Retinal pigment epithelial cell (primary cell): ENCODE measurements around the gene PIP4K2B.

Source experiments
- DNase-seq: peaks from one replicate; pipeline ENCODE4 v3.0.0-alpha.2; 2010; ENCODE audit warnings: low read depth
- H3K4me3 ChIP-seq: 2 replicates; pipeline ENCODE4 v1.5.1; 2011; ENCODE audit warnings: mild to moderate bottlenecking, low read length, control low read depth, moderate library complexity
- TF ChIP-seq, protein P1 (sequence below): conservative IDR thresholded peaks from 2 replicates; pipeline ENCODE4 v1.5.1; 2011; ENCODE audit warnings: low read depth, low read length, control low read depth, inconsistent platforms

The PIP4K2B gene

DNA sequence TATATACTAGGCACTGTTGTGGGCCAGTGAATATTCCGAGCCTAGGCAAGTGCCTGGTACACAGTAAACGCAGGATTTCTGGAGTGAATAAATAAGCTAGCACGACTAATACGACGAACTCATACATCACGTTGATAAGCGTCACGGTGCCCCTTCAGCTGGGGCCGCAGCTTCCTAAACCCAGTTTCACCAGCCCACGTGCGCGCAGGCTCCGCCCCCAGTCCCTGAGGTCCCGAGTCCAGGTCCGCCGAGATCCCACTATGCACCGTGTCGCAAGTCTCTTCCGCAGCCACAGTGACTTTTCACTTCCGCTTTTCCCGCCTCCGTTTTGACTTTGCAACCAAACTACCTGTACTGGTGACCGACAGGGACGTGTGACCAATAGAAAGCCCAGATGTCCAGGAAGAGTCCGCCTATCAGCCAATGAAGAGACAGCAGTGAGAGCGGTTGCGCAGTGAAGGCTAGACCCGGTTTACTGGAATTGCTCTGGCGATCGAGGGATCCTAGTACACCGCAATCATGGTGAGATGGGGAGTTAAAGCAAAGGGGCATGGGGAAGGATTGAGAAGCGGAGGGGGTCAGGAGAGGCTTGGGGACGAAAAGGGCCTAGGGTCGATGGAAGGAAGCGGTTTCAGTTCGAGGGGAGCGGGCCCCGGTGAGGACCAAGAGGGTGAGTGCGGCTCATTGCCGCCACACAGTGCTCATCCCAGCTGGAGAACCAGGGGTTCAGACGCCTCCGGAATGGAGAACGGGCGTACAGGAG is 46.9 kb downstream of the PIP4K2B start, which contains the start of gene PSMB3:
PSMB3 (plus strand) TSS at position 434 of the 763 bp plus-strand sequence; CDS start at position 520, 86 bp downstream.
- peak within 1 kb of the TSS; percentile 84 for H3K4me3 ChIP-seq
- TF ChIP-seq, protein P1, sequence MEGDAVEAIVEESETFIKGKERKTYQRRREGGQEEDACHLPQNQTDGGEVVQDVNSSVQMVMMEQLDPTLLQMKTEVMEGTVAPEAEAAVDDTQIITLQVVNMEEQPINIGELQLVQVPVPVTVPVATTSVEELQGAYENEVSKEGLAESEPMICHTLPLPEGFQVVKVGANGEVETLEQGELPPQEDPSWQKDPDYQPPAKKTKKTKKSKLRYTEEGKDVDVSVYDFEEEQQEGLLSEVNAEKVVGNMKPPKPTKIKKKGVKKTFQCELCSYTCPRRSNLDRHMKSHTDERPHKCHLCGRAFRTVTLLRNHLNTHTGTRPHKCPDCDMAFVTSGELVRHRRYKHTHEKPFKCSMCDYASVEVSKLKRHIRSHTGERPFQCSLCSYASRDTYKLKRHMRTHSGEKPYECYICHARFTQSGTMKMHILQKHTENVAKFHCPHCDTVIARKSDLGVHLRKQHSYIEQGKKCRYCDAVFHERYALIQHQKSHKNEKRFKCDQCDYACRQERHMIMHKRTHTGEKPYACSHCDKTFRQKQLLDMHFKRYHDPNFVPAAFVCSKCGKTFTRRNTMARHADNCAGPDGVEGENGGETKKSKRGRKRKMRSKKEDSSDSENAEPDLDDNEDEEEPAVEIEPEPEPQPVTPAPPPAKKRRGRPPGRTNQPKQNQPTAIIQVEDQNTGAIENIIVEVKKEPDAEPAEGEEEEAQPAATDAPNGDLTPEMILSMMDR: no peak
- DNase-seq: peak; percentile 99

DNA sequence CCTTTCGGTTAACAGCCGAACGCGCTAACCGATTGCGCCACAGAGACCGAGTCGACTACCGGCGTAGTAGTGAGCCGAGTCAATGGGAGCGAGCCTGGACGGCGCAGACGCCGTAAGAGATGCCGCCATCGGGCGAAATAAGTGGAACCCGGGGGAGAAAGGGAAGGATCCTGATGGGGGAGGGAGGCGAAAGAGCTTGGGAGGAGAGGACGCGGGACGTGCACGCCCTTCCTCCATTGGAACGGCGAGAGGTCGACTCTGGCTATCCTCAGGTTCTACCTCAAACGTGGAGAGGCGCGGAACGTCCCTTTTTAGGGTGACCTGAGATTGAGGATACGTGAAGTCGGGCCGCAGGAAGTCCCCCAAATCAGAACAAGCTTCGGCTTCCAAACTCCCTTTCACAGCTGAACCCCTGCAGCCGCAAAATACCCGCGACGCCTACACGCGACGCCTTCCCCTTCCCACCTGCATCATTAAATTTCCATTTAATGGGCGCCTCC is 47.5 kb downstream of the PIP4K2B start:
- no peak for DNase-seq
- peak overlapping the region; percentile 84 for H3K4me3 ChIP-seq
- TF ChIP-seq, protein P1: no peak

DNA sequence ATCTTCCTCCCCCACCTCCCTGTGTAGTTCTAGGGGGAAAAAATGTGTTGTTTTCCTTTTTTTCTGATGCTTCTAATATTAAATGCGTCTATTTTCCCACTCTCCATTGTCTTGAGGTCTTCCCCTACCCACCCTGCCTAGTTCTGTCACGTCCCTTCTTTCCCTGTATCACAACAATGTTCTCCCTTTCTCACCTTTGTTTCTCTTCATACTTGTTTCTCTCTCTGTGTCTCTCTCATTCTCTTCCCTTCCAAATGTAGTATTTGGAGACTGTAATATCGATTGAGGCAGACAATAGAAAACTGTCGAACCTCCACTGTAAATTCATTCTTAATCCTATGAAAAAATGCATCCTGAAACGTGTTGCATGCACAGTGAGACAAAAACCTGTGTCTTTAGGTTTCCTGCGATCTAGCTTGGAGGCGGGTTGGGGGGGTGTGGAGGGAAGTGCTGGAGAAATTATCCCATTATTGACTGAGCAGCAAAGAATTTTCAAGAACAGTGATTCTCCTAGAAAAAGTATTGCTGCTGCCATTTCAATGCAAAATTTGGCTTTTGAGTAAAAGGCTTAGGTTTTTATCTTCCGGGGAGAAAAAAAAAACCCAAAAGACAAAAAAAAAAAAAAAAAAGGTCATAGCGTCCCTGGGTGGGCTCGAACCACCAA is 48.1 kb downstream of the PIP4K2B start:
- H3K4me3 ChIP-seq: peak overlapping the region; percentile 84
- TF ChIP-seq, protein P1: no peak
- DNase-seq: no peak

DNA sequence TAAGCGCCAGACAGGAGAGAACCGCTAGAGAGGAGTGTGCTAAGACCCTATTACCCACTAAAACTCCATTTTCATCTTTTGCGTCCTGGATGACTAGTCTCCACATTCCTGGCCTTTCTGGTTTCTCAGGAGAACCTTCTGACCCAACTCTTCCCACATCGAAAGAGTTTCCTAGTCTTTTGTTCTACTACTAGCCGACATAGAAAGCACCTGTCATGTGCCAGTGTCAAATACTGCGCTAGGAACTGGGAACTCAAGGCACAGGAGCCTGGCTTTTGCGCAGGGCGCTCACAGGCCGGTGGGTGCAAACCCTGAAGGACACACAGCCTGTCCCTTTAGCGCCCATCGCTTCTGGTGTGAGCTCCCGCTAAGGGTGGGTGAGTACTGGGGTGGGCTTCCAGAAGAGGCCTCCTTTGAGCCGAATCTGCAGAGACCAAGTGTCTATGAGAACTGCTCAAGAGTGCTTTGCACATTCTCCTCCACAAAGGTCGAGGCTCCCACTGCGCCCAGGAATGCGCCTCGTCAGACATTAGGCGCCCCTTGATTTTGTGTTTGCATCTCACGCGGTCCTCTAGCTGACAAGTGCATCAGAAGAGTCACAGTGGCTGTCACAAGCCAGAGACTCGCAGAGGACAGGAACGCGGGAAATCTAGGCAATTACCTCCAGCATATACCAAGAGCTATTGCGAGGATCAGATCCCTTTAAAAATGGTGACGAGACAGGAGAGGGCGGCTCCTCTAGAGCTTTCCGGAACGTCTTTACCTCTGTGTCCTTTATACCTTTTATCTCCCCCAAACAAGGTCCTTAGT is 48.8 kb downstream of the PIP4K2B start:
- no peak for DNase-seq
- H3K4me3 ChIP-seq: peak overlapping the region; percentile 84
- TF ChIP-seq, protein P1: no peak

DNA sequence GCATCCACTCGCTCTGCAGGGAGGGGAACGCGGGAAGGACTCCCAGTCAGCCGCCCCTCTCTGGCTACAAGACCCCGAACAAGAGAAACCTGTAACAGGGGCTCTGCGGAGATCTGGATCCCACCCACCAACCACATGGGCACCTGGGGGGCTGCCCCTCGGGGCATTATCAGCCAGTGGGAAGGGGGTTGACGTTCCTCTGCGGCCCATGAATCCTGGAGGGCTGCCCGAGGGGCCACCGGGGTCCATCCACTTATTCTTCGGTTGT is 49.4 kb downstream of the PIP4K2B start:
- TF ChIP-seq, protein P1: no peak
- no peak for DNase-seq
- H3K4me3 ChIP-seq: peak overlapping the region; percentile 84

DNA sequence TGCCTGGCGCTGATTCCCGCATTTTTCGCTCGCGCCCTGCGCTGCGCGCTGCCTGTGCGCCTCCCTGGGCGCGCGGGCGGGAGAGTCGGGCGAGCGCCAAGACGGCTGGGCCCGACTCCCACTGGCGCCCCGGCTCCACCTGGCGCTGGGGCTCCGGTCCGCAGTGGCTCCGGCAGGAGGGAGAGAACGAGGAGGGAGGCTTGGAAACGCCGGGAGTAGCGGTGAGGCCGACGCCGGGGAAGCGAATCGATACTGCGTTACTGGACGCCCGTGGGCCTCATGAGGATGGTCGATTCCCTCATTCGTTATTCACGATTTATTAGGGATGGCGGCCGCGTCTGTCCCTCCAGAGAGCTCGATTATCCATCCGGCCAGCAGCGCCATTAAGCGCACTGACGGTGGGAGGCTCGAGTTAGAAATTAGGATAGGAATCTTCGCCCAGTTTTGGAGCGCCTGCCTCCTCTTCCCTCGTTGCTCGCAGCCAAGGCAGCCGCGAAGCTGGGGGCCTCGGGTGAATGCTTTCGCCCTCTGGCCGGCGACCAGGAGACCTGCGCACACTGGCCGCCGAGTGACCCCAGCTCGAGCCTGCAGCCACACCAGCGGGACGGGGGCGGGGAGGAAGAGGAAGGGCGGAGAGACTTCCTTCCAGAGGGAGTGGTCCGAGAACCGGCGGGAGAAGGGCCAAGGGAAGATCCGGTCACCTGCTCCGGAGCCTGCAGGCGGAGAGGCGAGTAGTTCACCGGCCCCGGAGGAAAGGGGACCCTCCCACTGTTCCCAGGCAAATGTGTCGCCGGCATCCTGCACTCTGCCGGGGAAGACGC is 49.9 kb downstream of the PIP4K2B start:
- peak overlapping the region; percentile 84 for H3K4me3 ChIP-seq
- TF ChIP-seq, protein P1: peak; percentile 0
- DNase-seq: no peak
